ENCODE measurements around the gene DYDC1. TPM values are rescaled to one million over a fixed set of nuclear protein-coding genes. Genes with fewer than 3 reads are reported as not detected.
A peak's percentile ranks its signal among the peaks of the same experiment; 100 is the strongest.

Gene DYDC1
- total RNA-seq, 1 experiment from 2014 or later = not detected

DNA sequence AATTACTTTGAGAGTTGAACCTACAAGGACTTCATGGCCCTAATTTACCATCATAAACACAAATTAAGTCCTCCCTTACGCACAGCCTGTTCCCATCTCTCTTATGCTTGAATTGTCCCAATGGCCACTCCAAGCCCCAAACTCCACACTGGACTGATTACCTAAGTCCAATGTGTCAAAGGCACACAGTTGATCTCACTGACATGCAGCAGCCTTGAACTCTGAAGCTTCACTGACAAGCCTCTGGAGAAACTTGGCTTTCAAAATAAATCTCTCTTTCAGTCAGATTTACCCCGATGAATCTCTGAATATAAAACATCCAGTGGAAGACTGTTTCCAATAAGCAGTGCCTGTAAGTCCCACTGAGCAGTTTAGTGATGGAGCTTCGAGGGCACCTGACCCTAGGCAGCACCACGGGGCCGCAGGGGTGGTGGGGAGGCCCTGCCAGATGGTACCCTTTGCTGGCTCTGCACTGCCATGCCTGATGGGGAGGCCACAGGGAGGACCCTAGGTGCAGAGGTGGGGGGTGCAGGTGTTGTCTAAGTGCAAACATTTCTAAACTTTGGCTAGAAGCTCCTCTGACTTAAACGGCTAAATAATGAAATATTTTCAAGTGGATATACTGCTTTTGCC is 63.8 kb downstream of the DYDC1 start:
- Histone ChIP-seq H3K9me3 (ENCODE audit: low read depth, low read length, poor library complexity, severe bottlenecking) (no peaks in the 10 kb centered on the region), H3K4me1 (ENCODE audit: insufficient read depth, low read length, poor library complexity, severe bottlenecking) (no peaks in the 10 kb centered on the region), H3K36me3 (ENCODE audit: insufficient read depth, low read length, poor library complexity, severe bottlenecking) (no peaks in the 10 kb centered on the region), H3K27me3 (replicated peaks; ENCODE audit: insufficient read depth, low read depth, low read length, poor library complexity) (peaks cover 4% of the 10 kb centered on the region), H3K27ac (ENCODE audit: low read depth, low read length, poor library complexity, severe bottlenecking) (no peak overlapping the region), H3K4me3 (ENCODE audit: low read depth, low read length, poor library complexity, severe bottlenecking) (no peak overlapping the region)
- no peak for DNase-seq (ENCODE audit: low spot score)
- no TSS peak for BruUV-seq (replicated peaks)
- ChIA-PET POLR2A (ENCODE audit: low non-redundant PET) (no interaction called here), CTCF (no interaction called here)
- TF ChIP-seq EZH2 (IDR thresholded peaks at IDR 0.05; ENCODE audit: borderline replicate concordance, low read depth, low read length, poor library complexity, severe bottlenecking) = no peak
- no peak for TF ChIP-seq CTCF (conservative IDR thresholded peaks at IDR 0.05; ENCODE audit: low read depth, low read length)
- intact Hi-C loops (cut with micrococcal nuclease; ENCODE audit: unreplicated experiment) = no loop called here

DNA sequence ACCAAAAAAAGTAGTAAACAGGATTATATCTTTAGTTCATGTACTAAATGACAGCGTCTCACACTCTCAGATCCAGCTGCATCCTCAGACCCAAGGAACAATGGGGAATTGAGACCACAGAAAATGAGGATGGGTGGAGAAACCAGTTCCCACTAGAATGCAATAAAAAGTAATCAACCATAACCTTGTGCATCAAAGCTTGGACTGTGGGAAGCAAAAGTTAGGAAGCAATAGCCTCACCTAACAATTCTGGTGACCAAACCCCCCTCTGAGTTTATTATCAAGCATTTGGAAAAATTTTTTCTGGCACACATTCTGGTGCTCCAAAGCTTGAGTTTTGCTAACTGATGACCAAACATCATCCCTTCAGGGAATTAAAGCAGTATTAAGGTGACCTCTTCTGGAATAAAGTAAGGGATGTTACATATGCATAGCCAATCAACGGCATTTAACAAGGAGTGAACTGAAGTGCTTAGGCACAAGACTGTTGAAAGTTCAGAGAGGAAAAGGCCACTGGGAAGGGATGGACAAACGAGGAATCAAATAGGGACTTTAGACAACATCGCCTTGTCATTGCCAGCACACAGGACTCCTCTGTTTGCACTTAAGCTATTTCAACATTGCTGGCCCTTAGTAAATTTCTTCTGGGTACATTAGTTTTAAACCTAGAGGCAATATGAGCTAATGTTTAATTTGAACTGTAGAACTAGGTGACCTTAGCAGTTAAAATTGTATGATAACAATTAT is 65.9 kb downstream of the DYDC1 start:
- no peaks in the 10 kb centered on the region for H3K9me3 ChIP-seq (ENCODE audit: low read depth, low read length, poor library complexity, severe bottlenecking)
- H3K27me3 ChIP-seq (replicated peaks; ENCODE audit: insufficient read depth, low read depth, low read length, poor library complexity) = peaks cover 4% of the 10 kb centered on the region
- ChIA-PET POLR2A (ENCODE audit: low non-redundant PET) (no interaction called here), CTCF (no interaction called here)
- no TSS peak for BruUV-seq (replicated peaks)
- DNase-seq (ENCODE audit: low spot score) = no peak
- TF ChIP-seq CTCF (conservative IDR thresholded peaks at IDR 0.05; ENCODE audit: low read depth, low read length) (no peak), EZH2 (IDR thresholded peaks at IDR 0.05; ENCODE audit: borderline replicate concordance, low read depth, low read length, poor library complexity, severe bottlenecking) (no peak)
- H3K4me3 ChIP-seq (ENCODE audit: low read depth, low read length, poor library complexity, severe bottlenecking) = no peak overlapping the region
- intact Hi-C loops (cut with micrococcal nuclease; ENCODE audit: unreplicated experiment) = no loop called here
- H3K27ac ChIP-seq (ENCODE audit: low read depth, low read length, poor library complexity, severe bottlenecking) = no peak overlapping the region
- H3K36me3 ChIP-seq (ENCODE audit: insufficient read depth, low read length, poor library complexity, severe bottlenecking) = no peaks in the 10 kb centered on the region
- no peaks in the 10 kb centered on the region for H3K4me1 ChIP-seq (ENCODE audit: insufficient read depth, low read length, poor library complexity, severe bottlenecking)

DNA sequence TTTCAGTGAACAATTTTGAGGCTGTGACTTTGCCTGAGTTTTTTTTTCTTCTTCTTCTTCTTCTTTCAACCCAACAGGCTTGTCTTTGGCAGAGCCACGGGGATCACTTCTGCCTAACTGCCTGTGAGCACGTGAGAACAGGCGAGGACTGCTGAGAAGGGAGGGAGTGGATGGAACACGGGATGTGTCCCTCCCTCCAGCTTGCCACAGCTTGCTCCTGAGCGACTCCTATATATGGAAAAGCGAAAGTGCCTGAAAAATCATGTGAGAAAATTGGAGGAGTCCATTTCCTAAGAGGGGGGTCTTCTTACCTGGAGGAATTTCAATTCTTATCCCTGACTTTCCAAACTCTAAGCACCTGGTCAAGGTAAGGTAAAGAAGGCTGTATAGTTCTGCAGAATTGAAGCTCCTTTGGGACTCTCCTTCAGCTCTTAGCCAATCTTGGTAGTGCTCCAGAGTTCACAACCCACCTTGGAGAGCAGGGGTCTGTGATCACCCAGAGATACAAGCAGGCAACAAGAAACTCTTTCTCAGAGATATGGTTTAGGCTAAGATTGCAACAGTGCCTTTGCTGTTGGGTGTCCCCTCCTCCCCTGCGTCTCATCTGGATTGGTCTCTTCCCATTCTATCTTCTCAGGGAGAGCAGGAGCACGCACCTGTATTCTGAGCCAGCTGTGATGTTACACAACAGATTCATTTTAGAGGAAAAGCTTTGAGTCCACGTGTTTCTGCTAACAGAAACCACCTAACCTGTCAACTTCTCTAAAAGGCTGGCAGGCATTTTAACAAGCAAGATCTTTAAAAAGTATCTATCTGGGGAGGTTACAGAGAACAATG is 66.9 kb downstream of the DYDC1 start, which contains the start of gene MAT1A:
TSS of gene MAT1A (minus strand) at position 208 of the 837 bp plus-strand sequence. CDS start 235 bp downstream, outside the sequence.
- BruUV-seq (replicated peaks) = no TSS peak
- H3K27ac ChIP-seq (ENCODE audit: low read depth, low read length, poor library complexity, severe bottlenecking) = no peak within 1 kb of the TSS
- peak; percentile 37 for DNase-seq (ENCODE audit: low spot score)
- POLR2A ChIA-PET (ENCODE audit: low non-redundant PET) = no interaction called here
- CTCF ChIA-PET = interaction anchor here (0.6 kb wide), 1 partner anchor 207 kb away, joined by 3 read pairs; no protein-coding TSS in a partner anchor
- H3K36me3 ChIP-seq (ENCODE audit: insufficient read depth, low read length, poor library complexity, severe bottlenecking) = no peaks in the 10 kb centered on the region
- H3K4me1 ChIP-seq (ENCODE audit: insufficient read depth, low read length, poor library complexity, severe bottlenecking) = no peaks in the 10 kb centered on the region
- peaks cover 4% of the 10 kb centered on the region for H3K27me3 ChIP-seq (replicated peaks; ENCODE audit: insufficient read depth, low read depth, low read length, poor library complexity)
- no peak within 1 kb of the TSS for H3K4me3 ChIP-seq (ENCODE audit: low read depth, low read length, poor library complexity, severe bottlenecking)
- no peaks in the 10 kb centered on the region for H3K9me3 ChIP-seq (ENCODE audit: low read depth, low read length, poor library complexity, severe bottlenecking)
- intact Hi-C loops (cut with micrococcal nuclease; ENCODE audit: unreplicated experiment) = no loop called here
- no peak for TF ChIP-seq EZH2 (IDR thresholded peaks at IDR 0.05; ENCODE audit: borderline replicate concordance, low read depth, low read length, poor library complexity, severe bottlenecking)
- peak; percentile 20; the same call in 1 of the 2 replicates for TF ChIP-seq CTCF (conservative IDR thresholded peaks at IDR 0.05; ENCODE audit: low read depth, low read length)

Measured in A673 (cell line).